Measurements from ENCODE around the gene VDR.
A peak's percentile ranks its signal among the peaks of the same experiment; 100 is the strongest.
"Not testable (repeated sequence)": the region's sequence is repeated elsewhere in the genome, so short reads cannot be mapped to it uniquely, and the experiment has no call there.

The VDR gene

DNA sequence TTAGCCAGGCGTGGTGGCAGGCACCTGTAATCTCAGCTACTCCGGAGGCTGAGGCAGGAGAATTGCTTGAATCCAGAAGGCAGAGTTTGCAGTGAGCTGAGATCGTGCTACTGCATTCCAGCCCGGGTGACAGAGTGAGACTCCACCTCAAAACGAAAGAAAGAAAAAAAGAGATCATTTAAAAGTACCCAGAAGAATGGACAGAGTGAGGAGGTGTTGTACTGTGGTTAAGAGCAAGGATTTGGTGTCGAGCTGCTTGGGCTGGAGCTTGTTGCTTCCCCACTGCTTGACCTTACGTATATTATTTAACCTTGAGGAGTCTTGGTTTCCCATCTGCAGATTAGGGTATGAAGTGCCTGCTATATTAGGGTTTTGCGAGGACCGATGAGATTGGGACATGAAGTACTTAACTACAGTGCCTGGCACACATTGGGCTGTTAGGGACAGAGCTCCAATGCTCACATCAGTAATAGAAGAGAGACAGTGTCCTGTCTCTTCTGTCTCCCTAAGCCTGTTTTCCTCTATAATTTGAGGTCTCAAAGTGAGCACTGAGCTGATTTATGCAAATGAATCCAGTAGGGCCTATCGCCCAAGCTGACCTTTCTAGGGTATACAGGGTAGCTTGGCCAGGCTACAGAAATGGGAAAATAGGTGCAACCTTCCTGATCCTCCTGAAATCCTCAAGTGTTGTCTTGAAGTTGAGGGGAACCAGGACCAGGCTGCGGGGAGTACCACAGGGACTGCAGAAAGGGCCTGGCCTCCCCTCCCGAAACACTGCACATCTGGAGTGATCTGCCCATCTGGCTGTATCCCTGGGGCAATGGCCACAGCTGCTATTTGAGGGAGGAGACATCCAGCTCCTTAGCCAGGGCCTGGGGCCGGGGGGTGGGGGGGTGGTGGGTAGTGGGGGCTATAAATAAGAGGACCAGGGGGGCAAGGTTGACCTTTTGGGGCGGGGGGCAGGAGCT, 76.5 kb downstream of the VDR start:
- no peak for DNase-seq (ENCODE audit: low spot score)

DNA sequence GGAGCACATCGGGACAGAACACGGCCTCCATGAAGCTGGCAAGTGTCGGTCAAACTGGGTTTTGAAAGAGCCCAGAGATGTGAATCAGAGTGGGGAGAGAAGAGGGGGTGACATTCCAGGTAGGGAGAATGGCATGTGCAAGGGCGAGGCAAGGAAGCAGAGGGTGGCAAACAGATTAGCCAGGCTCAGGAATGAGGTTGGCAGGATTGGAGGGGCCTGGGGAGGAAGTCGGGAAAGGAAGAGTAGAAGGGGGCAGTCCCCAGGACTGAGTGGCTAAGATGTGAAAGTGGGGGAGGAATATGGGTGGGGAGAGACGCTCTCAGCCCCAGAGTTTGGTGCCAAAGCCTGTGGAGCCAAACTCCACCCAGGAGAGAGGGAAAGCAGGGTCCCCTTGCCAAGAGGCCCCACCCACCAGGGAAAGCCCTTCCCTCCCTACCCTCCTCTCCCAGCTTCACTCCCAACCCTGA, 79.6 kb downstream of the VDR start:
- no peak for DNase-seq (ENCODE audit: low spot score)

DNA sequence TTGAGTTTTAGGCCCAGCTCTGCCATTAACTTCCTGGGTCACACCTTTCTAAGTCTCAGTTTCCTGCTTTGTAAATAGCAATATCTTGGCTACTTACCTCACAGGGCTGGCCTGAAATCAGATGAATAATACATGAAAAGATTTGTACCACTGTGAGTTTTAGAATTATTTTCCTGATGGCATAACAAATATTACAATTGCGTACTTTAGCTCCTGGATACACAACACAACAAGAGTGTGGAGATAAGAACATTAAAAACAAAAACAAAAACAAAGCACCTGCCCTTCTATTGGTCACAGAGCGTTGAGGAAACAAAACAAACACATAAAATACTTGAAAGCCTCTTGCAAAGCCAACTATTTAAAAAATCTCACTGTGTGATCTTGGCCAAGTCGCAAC, 80.2 kb downstream of the VDR start:
- DNase-seq (ENCODE audit: low spot score) = no peak

DNA sequence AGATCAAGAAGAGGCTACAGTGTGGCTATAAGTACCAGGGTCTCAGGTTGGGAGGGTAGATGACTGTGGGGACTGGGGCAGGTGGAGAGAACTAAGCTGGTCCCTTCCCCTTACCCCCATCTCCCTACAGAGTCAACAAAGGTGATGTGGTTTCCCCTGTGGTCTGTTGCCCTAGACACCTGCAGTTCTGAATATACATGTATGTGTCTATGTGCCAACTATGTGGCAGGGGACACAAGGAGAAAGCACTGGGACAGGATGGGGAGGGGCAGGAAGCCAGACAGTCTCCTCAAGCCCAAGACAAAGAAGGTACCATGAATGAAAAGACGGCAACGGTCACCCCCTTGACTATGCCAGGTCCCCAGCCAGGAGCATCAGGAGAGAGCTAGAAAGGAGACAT, 80.6 kb downstream of the VDR start:
- DNase-seq (ENCODE audit: low spot score) = no peak

DNA sequence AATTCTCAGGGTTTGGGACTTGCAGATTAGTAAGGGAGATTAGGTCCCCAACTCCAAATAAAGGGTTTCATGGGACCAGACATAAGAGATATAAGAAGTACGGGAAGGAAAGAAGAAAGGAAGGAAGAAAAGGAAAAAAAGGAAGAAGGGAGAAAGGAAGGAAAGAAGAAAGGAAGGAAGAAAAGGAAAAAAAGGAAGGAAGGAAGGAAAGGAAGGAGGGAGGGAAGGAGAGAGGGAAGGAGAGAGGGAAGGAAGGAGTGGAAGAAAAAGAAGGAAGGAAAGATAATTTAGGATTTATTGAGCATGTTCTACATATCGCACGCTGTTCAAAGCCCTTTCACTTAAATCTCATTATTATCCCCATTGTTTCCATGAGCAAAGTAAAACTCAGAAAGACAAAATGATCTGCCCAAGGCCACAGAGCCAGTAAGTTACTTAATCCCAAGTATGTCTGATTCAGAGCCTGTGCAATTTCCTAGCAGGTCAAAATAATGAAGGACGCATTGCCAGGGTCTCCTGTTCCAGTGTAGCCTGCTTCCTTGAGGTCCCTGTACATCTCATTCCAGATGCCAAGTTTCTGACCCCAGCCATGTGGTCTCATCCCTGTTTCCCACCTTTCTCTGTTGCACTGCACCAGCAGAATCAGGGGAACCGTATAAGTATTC, 81.2 kb downstream of the VDR start:
- no peak for DNase-seq (ENCODE audit: low spot score)

DNA sequence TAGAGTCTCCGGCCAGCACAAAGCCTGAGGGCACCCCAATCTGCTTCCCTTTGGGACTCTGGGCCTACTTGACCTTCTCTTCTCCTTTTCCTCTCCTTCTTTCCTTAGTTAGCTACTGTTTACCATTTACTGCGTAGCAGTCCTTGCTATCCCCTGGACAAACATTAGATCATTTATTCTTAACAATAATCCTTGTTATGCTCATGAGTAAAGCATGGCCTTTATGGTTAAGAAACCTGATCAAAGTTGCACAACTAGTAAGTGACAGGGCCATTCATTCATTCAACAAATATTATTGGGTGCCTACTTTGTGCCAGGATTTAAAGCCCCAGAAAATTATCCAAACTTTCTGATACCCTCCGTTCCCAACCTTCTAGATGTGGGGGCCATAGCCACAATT, 81.9 kb downstream of the VDR start:
- DNase-seq (ENCODE audit: low spot score) = no peak

- DNase-seq (ENCODE audit: low spot score) = no peak
These were observed 82.4 kb downstream of the VDR start for GRCh38 chr12:47822401-47822800.

DNA sequence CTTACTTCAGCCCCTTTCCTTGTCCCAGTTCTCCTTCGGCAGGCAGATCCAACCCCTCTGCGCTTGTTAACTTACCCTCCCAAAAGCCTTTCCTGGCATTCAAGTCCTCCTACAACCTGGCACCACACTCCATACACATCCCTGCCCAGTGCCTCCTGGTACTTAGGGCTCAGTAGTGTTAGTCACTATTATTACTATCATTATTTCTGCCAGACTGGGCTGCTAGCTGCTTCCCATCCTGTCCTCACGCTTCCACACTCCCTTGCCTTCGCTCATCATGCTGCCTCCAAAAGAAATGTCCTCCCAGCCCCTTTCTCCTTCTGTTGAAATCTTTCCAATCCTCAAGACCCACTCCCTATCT, 83.5 kb downstream of the VDR start:
- DNase-seq (ENCODE audit: low spot score) = no peak

DNA sequence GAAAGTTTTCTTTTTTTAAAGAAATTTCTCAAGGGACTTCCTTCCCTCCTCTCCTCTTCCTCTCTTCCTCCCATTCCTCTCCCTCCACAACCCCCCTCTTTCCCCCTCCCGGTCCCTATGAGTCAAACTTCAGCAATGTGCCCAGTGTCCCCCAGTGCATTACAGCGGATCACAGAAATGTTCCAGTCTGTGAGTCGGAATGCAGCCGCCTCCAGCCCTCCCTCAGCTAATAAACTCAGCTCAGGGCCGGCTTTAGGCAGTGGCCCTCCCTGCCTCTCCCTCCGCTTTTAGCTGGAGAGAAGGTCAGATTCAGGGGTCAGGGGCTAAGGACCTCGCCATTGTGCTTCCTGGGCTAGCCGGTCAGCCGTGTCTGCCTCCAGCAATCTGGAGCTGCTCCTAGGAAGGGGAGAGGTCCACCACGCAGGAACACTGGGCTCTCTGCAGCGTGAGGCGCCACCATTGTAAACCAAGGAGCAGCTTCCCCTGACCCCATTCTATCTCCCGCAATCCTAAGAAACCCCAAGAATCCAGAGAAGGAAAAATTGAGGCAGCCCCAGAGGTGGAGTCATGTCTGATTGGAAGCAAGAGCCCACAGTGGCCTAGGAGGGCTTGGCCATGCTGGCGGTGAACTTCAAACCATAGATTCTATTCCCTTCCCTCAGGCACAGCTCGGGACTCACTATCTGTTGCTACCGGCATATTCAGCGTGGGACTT, 84.0 kb downstream of the VDR start:
- DNase-seq (ENCODE audit: low spot score) = no peak

GRCh38 chr12:47819896-47820630, 84.7 kb downstream of the VDR start, which contains the start of gene HDAC7:
Gene HDAC7, minus strand, starts transcription at chr12:47819903. Its CDS starts 118 bp downstream, at chr12:47819785.
- DNase-seq (ENCODE audit: low spot score) = peak; percentile 86

DNA sequence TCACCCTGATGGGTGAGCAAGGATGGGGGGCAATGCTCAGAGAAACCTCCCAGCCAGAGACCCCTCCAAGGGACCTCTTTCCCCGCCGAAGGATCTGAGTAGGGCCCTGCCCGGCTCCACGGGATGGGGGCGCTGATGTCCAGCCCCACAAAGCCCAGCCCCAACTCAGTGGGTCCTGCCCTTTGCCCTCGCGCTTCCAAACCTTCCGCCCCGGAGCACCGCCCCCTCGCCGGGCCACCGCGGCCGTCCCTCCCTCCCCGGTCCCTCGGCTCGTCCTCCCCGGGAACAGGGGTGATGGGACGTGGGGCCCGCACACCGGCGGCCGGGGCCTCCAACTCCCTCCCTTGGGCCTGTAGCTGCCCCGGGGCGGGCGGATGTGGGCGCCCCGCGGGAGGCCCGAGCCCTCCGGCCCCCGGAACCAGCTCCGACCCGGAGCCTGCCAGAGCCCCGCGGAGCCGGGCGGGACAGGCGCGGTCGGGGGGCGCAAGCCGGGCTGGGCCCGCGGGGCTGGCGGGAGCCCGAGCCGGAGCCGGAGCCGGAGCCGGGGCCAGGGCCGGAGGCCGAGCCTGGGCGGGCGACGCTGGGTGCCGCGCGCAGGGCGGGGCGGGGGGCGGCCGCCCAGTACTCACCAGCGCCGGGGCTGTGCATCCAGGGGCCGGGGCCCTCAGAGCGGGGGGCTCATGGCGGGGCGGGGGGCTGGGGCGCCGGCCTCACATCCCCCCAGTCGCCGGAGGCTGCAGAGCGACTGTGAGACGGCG, 85.5 kb downstream of the VDR start:
- no peak for DNase-seq (ENCODE audit: low spot score)

DNA sequence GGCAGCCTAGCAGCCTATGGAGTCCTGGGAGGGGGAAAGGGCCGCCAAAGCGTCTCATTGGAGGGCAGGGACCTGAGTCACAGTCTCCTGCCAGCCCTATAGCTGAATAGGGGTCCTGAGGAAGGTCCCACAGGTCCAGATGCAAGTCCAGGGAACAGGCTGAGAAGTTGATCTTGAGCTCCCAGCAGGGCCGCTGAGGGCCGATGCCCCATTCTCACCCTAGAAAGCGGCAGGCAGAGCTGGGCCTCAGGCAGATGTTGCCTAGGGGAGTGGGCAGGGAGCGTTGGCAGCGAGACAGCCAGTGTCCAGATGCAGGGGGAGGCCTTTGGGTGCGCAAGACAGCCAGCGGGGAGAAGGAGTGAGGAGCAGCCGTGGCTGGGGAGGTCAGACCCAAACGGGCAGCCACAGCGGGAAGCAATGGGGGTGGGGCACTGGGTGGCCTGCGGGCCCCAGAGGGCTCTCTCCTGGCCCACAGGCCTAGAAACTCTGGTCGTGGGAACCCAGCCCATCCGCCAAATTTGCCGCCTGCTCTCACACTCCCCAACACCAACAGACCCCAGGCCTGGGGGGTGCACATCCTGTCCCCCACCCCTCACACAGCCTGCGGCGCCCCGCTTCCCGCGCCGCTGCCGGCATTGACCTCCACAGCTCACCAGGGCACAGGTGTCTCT, 86.2 kb downstream of the VDR start:
- no peak for DNase-seq (ENCODE audit: low spot score)

- DNase-seq (ENCODE audit: low spot score) = no peak
These were observed 86.8 kb downstream of the VDR start for GRCh38 chr12:47818007-47818376.

DNA sequence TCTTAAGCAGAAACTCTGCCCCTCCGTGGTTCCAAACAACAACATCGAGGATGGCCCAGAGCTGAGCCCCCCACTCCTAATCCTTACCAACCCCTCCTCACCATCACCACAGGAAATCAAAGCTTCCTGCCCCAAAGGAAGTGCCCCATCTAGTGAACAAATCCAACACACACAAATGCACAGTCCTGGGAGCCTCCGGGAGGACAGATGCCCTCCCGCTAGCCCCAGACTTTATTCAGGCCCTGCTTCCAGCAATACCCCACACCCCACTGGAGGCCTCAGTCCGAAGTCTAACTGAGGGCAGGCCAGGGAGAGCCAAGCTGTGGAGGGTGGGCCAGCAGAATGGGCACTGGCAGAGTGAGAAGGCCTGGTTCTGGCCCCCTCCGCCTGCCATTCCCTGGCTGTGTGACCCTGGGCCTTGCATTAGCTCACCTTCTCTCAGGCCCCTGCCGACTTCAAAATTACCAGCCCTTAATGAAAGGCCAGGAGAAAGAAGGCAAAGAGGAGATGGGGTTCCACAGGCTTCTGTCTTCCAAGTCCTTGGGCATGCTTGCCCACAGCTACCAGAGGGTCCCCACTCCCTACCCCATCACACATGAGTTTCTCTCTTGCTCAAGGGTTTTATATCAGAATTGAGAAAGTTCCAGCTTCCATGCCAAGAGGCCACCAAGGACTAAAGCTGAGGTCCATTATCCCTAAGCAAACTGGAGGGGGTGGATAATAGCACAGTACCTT, 87.4 kb downstream of the VDR start:
- DNase-seq (ENCODE audit: low spot score) = no peak

- DNase-seq (ENCODE audit: low spot score) = no peak
These were observed 88.2 kb downstream of the VDR start for GRCh38 chr12:47816403-47817271.

- not testable (repeated sequence) for DNase-seq (ENCODE audit: low spot score)
These were observed 89.3 kb downstream of the VDR start for GRCh38 chr12:47815447-47815846.

DNA sequence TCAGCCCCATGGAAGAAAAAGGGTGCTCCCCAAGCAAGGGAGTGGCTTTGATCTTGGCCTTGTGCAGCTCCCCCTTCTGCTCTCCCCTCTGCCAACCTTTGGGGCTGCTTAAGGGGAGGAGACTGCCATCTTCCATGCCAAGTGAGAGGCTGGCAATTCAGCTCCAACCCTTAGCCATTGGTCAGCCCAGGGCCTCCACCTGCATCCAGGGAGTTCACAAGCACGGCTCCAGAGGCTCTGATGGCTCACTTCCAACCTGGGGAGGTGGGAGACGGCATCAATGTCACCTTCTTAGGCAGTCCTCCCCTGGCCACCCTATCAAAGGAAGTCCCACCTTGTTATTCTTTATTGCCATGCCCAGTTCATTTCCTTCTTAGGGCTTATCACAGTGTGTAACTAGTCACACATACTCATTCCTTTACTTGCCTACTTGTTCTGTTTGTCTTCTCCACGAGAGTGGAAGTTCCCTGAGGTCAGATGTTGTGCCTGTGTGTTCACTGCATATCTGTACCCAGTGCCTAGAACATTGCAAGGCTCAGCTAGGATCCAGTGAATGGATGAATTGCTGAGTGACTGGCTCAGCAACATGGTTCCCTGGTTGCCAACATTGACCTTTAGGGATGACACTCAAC, 90.1 kb downstream of the VDR start:
- DNase-seq (ENCODE audit: low spot score) = no peak

GRCh38 chr12:47813511-47814196, 91.1 kb downstream of the VDR start:
- DNase-seq (ENCODE audit: low spot score) = no peak
